ENCODE measurements around the gene WEE1.

Gene WEE1

GRCh38 chr11:9625728-9626127 lies 52.3 kb downstream of the WEE1 start:
- DNase-seq, result no peak

GRCh38 chr11:9626496-9627394 lies 53.3 kb downstream of the WEE1 start:
- DNase-seq, result no peak

GRCh38 chr11:9629064-9629463 lies 55.6 kb downstream of the WEE1 start:
- DNase-seq, result no peak

GRCh38 chr11:9633679-9634078 lies 60.2 kb downstream of the WEE1 start:
- no peak for DNase-seq

GRCh38 chr11:9636691-9637090 lies 63.2 kb downstream of the WEE1 start:
- DNase-seq, result no peak

GRCh38 chr11:9639099-9639498 lies 65.6 kb downstream of the WEE1 start:
- DNase-seq, result no peak

Data from NCI-H446 treated with DMSO at 0.1 percent for 48 hours (cell line).